OCI-LY3 (cell line): ENCODE data around the gene CACYBP.

ENCODE experiments used
- CTCF ChIP-seq: fragments of 200-600, 300-600 bp; sonication (generic); IDR thresholded peaks from 2 replicates; pipeline ENCODE4 v1.5.1; 2014; ENCODE audit warnings: antibody characterized with exemption, low read length, low read depth
- EZH2phosphoT487 ChIP-seq: fragments of 200-600 bp; shearing (Covaris generic); IDR thresholded peaks from 2 replicates; pipeline ENCODE4 v1.6.1; 2018; ENCODE audit warnings: antibody characterized with exemption, mixed run types, low read depth

GRCh38 chr1:174964261-174964971 lies 35.3 kb upstream of the CACYBP start:
- no peak for TF ChIP-seq EZH2phosphoT487
- TF ChIP-seq CTCF = no peak
